GM21515 (cell line): Measurements from ENCODE around the gene VAMP8.
"Not testable (repeated sequence)": the region's sequence is repeated elsewhere in the genome, so short reads cannot be mapped to it uniquely, and the experiment has no call there.

Experiments
- ATAC-seq: cut with Tn5 transposase; IDR thresholded peaks from one replicate; pipeline ENCODE4 v1.9.1; 2021; ENCODE audit not compliant: unreplicated experiment

VAMP8 gene

GRCh38 chr2:85579266-85579935 lies 2.0 kb downstream of the VAMP8 start:
- ATAC-seq, result no peak

- ATAC-seq, result no peak
These were observed 2.8 kb downstream of the VAMP8 start for GRCh38 chr2:85580206-85580605.

GRCh38 chr2:85582492-85582891 lies 5.1 kb downstream of the VAMP8 start:
- ATAC-seq, result no peak

GRCh38 chr2:85583667-85584353 lies 6.4 kb downstream of the VAMP8 start:
- peak; percentile 64 for ATAC-seq

GRCh38 chr2:85584354-85584856 lies 7.0 kb downstream of the VAMP8 start, which contains the start of gene VAMP5:
TSS of gene VAMP5 (plus strand) at chr2:85584431. CDS start at chr2:85584491, 60 bp downstream.
- ATAC-seq, result peak; percentile 26

- ATAC-seq, result peak; percentile 40
These were observed 7.7 kb downstream of the VAMP8 start for GRCh38 chr2:85584857-85585780.

- ATAC-seq, result no peak
These were observed 8.4 kb downstream of the VAMP8 start for GRCh38 chr2:85585781-85586105.

GRCh38 chr2:85588236-85588635 lies 10.8 kb downstream of the VAMP8 start:
- no peak for ATAC-seq

GRCh38 chr2:85588645-85589044 lies 11.3 kb downstream of the VAMP8 start:
- no peak for ATAC-seq

- no peak for ATAC-seq
These were observed 11.8 kb downstream of the VAMP8 start for GRCh38 chr2:85589181-85589580.

- no peak for ATAC-seq
These were observed 12.8 kb downstream of the VAMP8 start for GRCh38 chr2:85589982-85590791.

- no peak for ATAC-seq
These were observed 13.6 kb downstream of the VAMP8 start for GRCh38 chr2:85590950-85591349.

GRCh38 chr2:85591563-85591962 lies 14.2 kb downstream of the VAMP8 start:
- ATAC-seq, result no peak

GRCh38 chr2:85592299-85592698 lies 14.9 kb downstream of the VAMP8 start:
- ATAC-seq, result not testable (repeated sequence)

GRCh38 chr2:85593023-85593422 lies 15.6 kb downstream of the VAMP8 start:
- no peak for ATAC-seq

GRCh38 chr2:85594715-85595300 lies 17.4 kb downstream of the VAMP8 start:
- no peak for ATAC-seq

GRCh38 chr2:85595301-85596025 lies 18.1 kb downstream of the VAMP8 start, which contains the start of gene RNF181:
TSS of gene RNF181 (plus strand) at chr2:85595745. CDS start at chr2:85595764, 19 bp downstream.
- ATAC-seq, result peak; percentile 96

GRCh38 chr2:85596026-85596333 lies 18.6 kb downstream of the VAMP8 start:
- peak; percentile 6 for ATAC-seq

- ATAC-seq, result no peak
These were observed 19.2 kb downstream of the VAMP8 start for GRCh38 chr2:85596486-85597143.
